MM.1S (cell line): ENCODE measurements around the gene THAP7.

Experiments used
- CTCF ChIP-seq: fragments of 300-600 bp; sonication (generic); IDR thresholded peaks from 2 replicates; pipeline ENCODE4 v1.5.1; 2016; ENCODE audit warnings: antibody characterized with exemption, low read length, mixed read lengths
- EZH2phosphoT487 ChIP-seq: fragments of 300-600 bp; sonication (generic); IDR thresholded peaks from 2 replicates; pipeline ENCODE4 v1.6.1; 2018; ENCODE audit warnings: antibody characterized with exemption, low read length

- TF ChIP-seq CTCF (no peak), EZH2phosphoT487 (no peak)
These were observed 49.2 kb downstream of the THAP7 start for GRCh38 chr22:20952544-20953341.
